Breast epithelium (tissue), 4 donors: Measurements from ENCODE around the gene POLR1B. TPM values are rescaled to one million over a fixed set of nuclear protein-coding genes. Genes with fewer than 3 reads are reported as not detected.
"Not testable (repeated sequence)": the region's sequence is repeated elsewhere in the genome, so short reads cannot be mapped to it uniquely, and the experiment has no call there.

Experiments
- DNase-seq, 2 donors: peaks; one replicate each; pipeline ENCODE4 v3.0.0-alpha.2; 2019; ENCODE audit warnings: low spot score in 2 of 2
- H3K27ac ChIP-seq, 2 donors: fragments of 200-600 bp; sonication (generic) in 1 of 2; one replicate each; pipeline ENCODE4 v1.5.1; 2016 to 2019; ENCODE audit warnings: mild to moderate bottlenecking in 1 of 2
- H3K27me3 ChIP-seq, 2 donors: fragments of 200-600 bp; sonication (generic) in 1 of 2; one replicate each; pipeline versions ENCODE4 v1.5.1 to v1.6.0; 2017 to 2019; ENCODE audit warnings: control low read depth in 1 of 2, mild to moderate bottlenecking in 1 of 2
- H3K36me3 ChIP-seq: fragments of 200-600 bp; one replicate; pipeline ENCODE4 v1.5.1; 2019
- H3K4me1 ChIP-seq, 2 donors: fragments of 200-600 bp; sonication (generic); one replicate each; pipeline ENCODE4 v1.5.1; 2016 to 2019; ENCODE audit warnings: control low read depth in 1 of 2
- H3K4me3 ChIP-seq, 3 donors: fragments of 200-600 bp; sonication (generic); 1 replicate in 2 of 3; 2 replicates in 1 of 3; pipeline ENCODE4 v1.5.1; 2016 to 2019; ENCODE audit warnings: mild to moderate bottlenecking in 3 of 3, moderate library complexity in 2 of 3
- H3K9me3 ChIP-seq, 2 donors: fragments of 200-600 bp; sonication (generic) in 1 of 2; one replicate each; pipeline ENCODE4 v1.5.1; 2016 to 2019; ENCODE audit warnings: control low read depth in 1 of 2
- POLR2A ChIP-seq: fragments of 450-650 bp; IDR thresholded peaks from one replicate; pipeline ENCODE4 v1.6.1; 2016; ENCODE audit warnings: antibody characterized with exemption, mild to moderate bottlenecking, moderate library complexity
- POLR2AphosphoS5 ChIP-seq, 3 donors: sonication (generic); formaldehyde crosslinking; IDR thresholded peaks; one replicate each; pipeline ENCODE4 v1.6.1; 2017; ENCODE audit warnings: antibody characterized with exemption in 3 of 3
- intact Hi-C: fragments of 100-400 bp; cut with DNase I; formaldehyde crosslinking; loops from one replicate; pipeline ENCODE4 v1.15.1; 2023; ENCODE audit warnings: low total_unique reads
- total RNA-seq, 3 donors: library from RNA; depleted of rRNA; stranded (reverse); fragments of >200 nt; gene quantifications; one replicate each; pipeline ENCODE4 v1.1.0, GENCODE V29; 2016
- TF ChIP-seq, protein P1 (sequence below), 3 donors: fragments of 450-650 bp; IDR thresholded peaks; one replicate each; pipeline ENCODE4 v1.5.1; 2016 to 2017; ENCODE audit warnings: antibody characterized with exemption in 3 of 3, mild to moderate bottlenecking in 3 of 3, moderate library complexity in 3 of 3

POLR1B gene
- total RNA-seq, 3 donors from 2014 or later, result 7.8 to 23.7 (median 15.7) TPM

DNA sequence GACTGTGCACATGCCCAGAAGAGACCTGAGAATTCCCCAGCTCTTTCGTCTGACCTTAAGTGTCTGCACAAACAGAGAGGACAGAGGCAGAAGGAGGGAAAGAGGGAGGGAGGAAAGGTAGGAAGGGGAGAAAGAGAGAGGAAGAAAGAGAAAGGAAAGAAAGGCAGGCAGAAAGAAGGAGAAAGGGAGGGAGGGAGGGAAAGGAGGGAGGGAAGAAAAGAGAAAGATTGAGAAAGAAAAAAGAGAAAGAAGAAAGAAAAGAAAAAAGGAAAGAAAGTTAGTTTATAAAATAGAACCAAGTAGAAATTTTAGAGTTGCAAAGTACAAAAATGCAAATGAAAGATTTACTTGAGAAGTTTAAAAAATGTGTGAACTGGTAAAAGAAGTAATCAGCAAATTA is 7.4 kb upstream of the POLR1B start:
- intact Hi-C loops, result no loop called here

DNA sequence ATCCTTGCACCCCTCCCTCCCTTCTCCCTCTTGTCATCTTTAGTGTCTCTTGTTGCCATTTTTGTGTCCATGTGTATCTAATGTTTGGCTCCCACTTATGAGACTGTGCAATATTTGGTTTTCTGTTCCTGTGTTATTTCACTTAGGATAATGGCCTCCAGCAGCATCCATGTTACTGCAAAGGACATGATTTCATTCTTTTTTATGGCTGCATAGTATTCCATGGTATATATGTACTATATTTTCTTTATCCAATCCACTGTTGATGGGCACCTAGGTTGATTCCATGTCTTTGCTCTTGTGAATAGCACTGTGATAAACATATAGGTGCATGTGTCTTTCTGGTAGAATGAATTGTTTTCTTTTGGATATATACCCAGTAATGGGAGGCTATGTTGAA is 5.6 kb upstream of the POLR1B start:
- DNase-seq, H3K4me3 ChIP-seq, H3K4me1 ChIP-seq, H3K36me3 ChIP-seq, H3K27ac ChIP-seq, H3K27me3 ChIP-seq, intact Hi-C loops, H3K9me3 ChIP-seq: not testable (repeated sequence)

More for the DNA sequence above, 7.4 kb upstream of the POLR1B start:
- Histone ChIP-seq H3K27ac (no peak overlapping the region), H3K9me3 (no peaks in the 10 kb centered on the region), H3K4me1 (no peaks in the 10 kb centered on the region), H3K36me3 (no peaks in the 10 kb centered on the region), H3K27me3 (no peaks in the 10 kb centered on the region), H3K4me3 (no peak overlapping the region)
- TF ChIP-seq POLR2A (no peak), POLR2AphosphoS5 (IDR thresholded peaks at IDR 0.05) (no peak)
- TF ChIP-seq, protein P1, sequence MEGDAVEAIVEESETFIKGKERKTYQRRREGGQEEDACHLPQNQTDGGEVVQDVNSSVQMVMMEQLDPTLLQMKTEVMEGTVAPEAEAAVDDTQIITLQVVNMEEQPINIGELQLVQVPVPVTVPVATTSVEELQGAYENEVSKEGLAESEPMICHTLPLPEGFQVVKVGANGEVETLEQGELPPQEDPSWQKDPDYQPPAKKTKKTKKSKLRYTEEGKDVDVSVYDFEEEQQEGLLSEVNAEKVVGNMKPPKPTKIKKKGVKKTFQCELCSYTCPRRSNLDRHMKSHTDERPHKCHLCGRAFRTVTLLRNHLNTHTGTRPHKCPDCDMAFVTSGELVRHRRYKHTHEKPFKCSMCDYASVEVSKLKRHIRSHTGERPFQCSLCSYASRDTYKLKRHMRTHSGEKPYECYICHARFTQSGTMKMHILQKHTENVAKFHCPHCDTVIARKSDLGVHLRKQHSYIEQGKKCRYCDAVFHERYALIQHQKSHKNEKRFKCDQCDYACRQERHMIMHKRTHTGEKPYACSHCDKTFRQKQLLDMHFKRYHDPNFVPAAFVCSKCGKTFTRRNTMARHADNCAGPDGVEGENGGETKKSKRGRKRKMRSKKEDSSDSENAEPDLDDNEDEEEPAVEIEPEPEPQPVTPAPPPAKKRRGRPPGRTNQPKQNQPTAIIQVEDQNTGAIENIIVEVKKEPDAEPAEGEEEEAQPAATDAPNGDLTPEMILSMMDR (IDR thresholded peaks at IDR 0.05), result no peak
- no peak for DNase-seq

DNA sequence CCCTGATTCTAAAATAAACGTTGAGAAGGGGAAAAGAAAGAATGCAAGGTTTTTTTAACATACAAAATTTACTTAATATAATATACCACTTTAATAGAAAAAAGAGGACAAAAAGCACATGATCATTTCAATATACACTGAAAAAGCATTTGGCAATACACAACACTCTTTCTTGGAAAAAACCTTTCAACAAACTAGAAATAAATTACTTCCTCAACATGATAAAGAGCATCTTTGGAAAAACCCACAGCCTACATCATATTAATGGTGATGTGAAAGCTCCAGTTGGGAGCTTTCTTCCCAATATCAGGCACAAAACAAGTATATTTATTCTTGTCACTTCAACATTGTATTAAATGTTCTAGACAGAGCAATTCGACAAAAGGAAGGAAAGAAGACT is 3.0 kb upstream of the POLR1B start:
- intact Hi-C loops, result no loop called here
- DNase-seq, result no peak
- Histone ChIP-seq H3K27ac (no peak overlapping the region), H3K27me3 (no peaks in the 10 kb centered on the region), H3K36me3 (no peaks in the 10 kb centered on the region), H3K4me1 (peaks cover 0 to 9% of the 10 kb centered on the region in 2 donors), H3K9me3 (no peaks in the 10 kb centered on the region), H3K4me3 (no peak overlapping the region)
- TF ChIP-seq POLR2A (no peak), POLR2AphosphoS5 (IDR thresholded peaks at IDR 0.05) (no peak)
- TF ChIP-seq, protein P1 (IDR thresholded peaks at IDR 0.05), result no peak

DNA sequence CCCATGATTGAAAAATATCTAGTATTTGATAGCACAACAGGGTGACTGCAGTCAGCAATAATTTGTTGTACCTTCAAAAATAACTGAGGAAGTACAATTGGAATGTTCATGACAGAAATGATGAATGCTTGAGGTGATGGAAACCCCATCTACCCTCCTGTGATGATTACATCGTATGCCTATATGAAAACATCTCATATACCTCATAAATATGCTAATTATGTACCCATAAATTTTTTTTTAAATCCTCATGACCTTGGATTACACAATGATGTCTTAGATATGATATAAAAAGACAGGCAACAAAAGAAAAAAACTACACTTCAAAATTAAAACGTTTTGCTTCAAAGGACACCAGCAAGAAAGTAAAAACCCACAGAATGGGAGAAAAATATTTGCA is 1.4 kb upstream of the POLR1B start:
- Histone ChIP-seq H3K36me3 (no peaks in the 10 kb centered on the region), H3K27ac (no peak overlapping the region), H3K9me3 (no peaks in the 10 kb centered on the region), H3K27me3 (no peaks in the 10 kb centered on the region), H3K4me3 (no peak overlapping the region), H3K4me1 (peaks cover 0 to 9% of the 10 kb centered on the region in 2 donors)
- TF ChIP-seq POLR2AphosphoS5 (IDR thresholded peaks at IDR 0.05) (no peak), POLR2A (no peak)
- TF ChIP-seq, protein P1 (IDR thresholded peaks at IDR 0.05), result no peak
- intact Hi-C loops, result loop anchor here (5.0 kb wide), 1 partner anchor 1364 kb away; no protein-coding TSS in a partner anchor
- no peak for DNase-seq

DNA sequence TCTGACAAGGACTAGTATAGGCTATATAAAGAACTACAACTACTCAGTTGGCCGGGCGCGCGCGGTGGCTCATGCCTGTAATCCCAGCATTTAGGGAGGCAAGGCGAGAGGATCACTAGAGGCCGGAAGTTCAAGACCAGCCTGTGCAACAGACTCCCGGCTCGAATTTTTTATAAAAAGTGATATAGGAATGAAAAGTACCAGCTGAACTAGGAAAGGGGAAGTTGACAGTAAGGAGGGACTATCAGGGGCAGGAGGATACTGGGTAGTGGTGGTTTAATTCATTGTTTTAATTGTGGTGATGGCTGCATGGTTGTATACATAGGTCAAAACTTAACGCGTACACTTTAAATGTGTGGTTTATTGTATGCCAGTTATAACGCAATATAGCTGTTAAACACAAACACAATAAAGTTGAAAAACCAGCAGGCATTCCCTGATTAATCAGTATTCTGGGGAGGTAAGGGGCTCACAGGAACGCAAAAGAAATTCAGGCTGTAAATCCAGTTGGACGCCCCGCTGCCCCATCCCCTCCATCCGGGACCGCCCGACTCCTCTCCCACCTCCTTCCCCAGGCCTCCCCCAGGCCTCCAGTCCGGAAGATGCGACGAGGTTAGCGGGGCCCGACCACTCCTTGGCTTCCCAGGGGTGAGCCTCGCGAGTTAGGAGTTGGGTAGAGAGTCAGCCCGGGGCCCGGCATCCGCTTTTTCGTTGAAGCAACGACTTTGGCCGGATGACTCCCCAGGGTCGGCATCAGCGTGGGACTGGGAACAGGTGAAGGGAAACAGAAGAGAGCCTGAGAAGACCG is 746 bp upstream of the POLR1B start:
- Histone ChIP-seq H3K27me3 (no peaks in the 10 kb centered on the region), H3K36me3 (no peaks in the 10 kb centered on the region), H3K27ac (peak overlapping the region; percentile 84 to 92), H3K9me3 (no peaks in the 10 kb centered on the region), H3K4me1 (peaks cover 0 to 9% of the 10 kb centered on the region in 2 donors), H3K4me3 (peak overlapping the region; percentile 72 to 90 (median 78))
- DNase-seq, result peak; percentile 52 to 54
- TF ChIP-seq POLR2AphosphoS5 (IDR thresholded peaks at IDR 0.05) (no peak), POLR2A (no peak)
- TF ChIP-seq, protein P1 (IDR thresholded peaks at IDR 0.05), result no peak
- intact Hi-C loops, result loop anchor here (5.0 kb wide), 1 partner anchor 1364 kb away; no protein-coding TSS in a partner anchor
